Vagina (tissue), 2 donors: Measurements from ENCODE around the gene C17orf107. TPM values are rescaled to one million over a fixed set of nuclear protein-coding genes. Genes with fewer than 3 reads are reported as not detected.
"Not testable (repeated sequence)": the region's sequence is repeated elsewhere in the genome, so short reads cannot be mapped to it uniquely, and the experiment has no call there.

Experiments
- DNase-seq, 2 donors: peaks; one replicate each; pipeline ENCODE4 v3.0.0-alpha.2; 2017; ENCODE audit errors: extremely low spot score in 2 of 2
- H3K27ac ChIP-seq: fragments of 200-600 bp; sonication (generic); one replicate; pipeline ENCODE4 v1.5.1; 2019
- H3K27me3 ChIP-seq: fragments of 200-600 bp; sonication (generic); one replicate; pipeline ENCODE4 v1.5.1; 2019
- H3K36me3 ChIP-seq, 2 donors: fragments of 200-600 bp; sonication (generic); one replicate each; pipeline ENCODE4 v1.5.1; 2017 to 2019
- H3K4me1 ChIP-seq: fragments of 200-600 bp; sonication (generic); one replicate; pipeline ENCODE4 v1.5.1; 2019
- H3K4me3 ChIP-seq, 2 donors: fragments of 200-600 bp; sonication (generic); 1 replicate in 1 of 2; 2 replicates in 1 of 2; pipeline ENCODE4 v1.5.1; 2016 to 2019
- H3K9me3 ChIP-seq: fragments of 200-600 bp; sonication (generic); one replicate; pipeline ENCODE4 v1.5.1; 2019
- POLR2A ChIP-seq, 2 donors: fragments of 450-650 bp; IDR thresholded peaks; one replicate each; pipeline ENCODE4 v1.6.1; 2017; ENCODE audit warnings: antibody characterized with exemption in 2 of 2, mild to moderate bottlenecking in 2 of 2, moderate library complexity in 2 of 2
- POLR2AphosphoS5 ChIP-seq, 2 donors: sonication (generic); formaldehyde crosslinking; IDR thresholded peaks; one replicate each; pipeline ENCODE4 v1.9.0; 2017; ENCODE audit warnings: antibody characterized with exemption in 2 of 2, mild to moderate bottlenecking in 2 of 2, low read depth in 1 of 2; ENCODE audit not compliant: insufficient read depth in 1 of 2
- intact Hi-C: fragments of 100-400 bp; cut with DNase I; formaldehyde crosslinking; loops from one replicate; pipeline ENCODE4 v1.15.1; 2023
- total RNA-seq: library from RNA; depleted of rRNA; stranded (reverse); fragments of >200 nt; gene quantifications from one replicate; pipeline ENCODE4 v1.2.3, GENCODE V29; 2016
- TF ChIP-seq, protein P1 (sequence below), 3 experiments: fragments of 450-650 bp in 2 of 3; fragments of 200-600 bp in 1 of 3; sonication (generic) in 1 of 3; IDR thresholded peaks; one replicate each; pipeline ENCODE4 v1.5.1; 2017 to 2019; ENCODE audit warnings: antibody characterized with exemption in 3 of 3, mild to moderate bottlenecking in 2 of 3, moderate library complexity in 2 of 3

C17orf107 gene
- total RNA-seq, 1 donor from 2014 or later: 1.7 TPM

DNA sequence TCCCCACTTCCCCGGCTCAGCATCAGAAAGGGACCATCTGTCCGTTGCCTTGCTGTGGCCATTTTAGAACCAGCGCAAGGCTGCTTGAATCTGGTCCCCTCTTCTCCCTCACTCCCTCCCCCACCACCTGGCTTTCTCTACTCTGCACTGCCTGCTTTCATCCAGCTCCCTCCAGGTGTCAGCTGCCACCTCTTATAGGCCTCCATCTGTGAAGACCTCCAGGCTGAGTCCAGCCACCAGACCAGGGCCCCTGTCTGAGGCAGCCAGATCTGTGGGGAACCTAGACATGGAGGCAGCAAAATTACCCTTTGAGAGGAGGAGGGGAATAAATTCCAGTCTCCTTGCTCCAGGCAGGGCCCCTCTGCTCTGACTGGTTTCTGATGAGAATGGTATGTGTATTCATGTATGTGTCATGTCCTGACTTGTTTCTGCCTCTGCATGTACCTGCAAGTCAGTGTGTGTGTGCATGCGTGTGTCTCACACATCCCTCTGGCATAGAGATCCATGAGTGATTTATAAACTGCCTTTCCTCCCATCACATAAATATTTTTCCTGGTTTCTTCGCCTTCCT, 45.1 kb upstream of the C17orf107 start:
- Histone ChIP-seq H3K27me3 (no peaks in the 10 kb centered on the region), H3K27ac (peak overlapping the region; percentile 73), H3K9me3 (no peaks in the 10 kb centered on the region), H3K4me1 (peaks cover 73% of the 10 kb centered on the region), H3K36me3 (no peaks in the 10 kb centered on the region), H3K4me3 (no peak overlapping the region)
- DNase-seq: no peak
- TF ChIP-seq, protein P1, sequence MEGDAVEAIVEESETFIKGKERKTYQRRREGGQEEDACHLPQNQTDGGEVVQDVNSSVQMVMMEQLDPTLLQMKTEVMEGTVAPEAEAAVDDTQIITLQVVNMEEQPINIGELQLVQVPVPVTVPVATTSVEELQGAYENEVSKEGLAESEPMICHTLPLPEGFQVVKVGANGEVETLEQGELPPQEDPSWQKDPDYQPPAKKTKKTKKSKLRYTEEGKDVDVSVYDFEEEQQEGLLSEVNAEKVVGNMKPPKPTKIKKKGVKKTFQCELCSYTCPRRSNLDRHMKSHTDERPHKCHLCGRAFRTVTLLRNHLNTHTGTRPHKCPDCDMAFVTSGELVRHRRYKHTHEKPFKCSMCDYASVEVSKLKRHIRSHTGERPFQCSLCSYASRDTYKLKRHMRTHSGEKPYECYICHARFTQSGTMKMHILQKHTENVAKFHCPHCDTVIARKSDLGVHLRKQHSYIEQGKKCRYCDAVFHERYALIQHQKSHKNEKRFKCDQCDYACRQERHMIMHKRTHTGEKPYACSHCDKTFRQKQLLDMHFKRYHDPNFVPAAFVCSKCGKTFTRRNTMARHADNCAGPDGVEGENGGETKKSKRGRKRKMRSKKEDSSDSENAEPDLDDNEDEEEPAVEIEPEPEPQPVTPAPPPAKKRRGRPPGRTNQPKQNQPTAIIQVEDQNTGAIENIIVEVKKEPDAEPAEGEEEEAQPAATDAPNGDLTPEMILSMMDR (IDR thresholded peaks at IDR 0.05): no peak
- TF ChIP-seq POLR2A (IDR thresholded peaks at IDR 0.05) (no peak), POLR2AphosphoS5 (IDR thresholded peaks at IDR 0.05; ENCODE audit: insufficient read depth in 1 of 2, low read depth in 1 of 2) (peak in 1 of 2 donors; percentile 84)
- intact Hi-C loops: no loop called here

DNA sequence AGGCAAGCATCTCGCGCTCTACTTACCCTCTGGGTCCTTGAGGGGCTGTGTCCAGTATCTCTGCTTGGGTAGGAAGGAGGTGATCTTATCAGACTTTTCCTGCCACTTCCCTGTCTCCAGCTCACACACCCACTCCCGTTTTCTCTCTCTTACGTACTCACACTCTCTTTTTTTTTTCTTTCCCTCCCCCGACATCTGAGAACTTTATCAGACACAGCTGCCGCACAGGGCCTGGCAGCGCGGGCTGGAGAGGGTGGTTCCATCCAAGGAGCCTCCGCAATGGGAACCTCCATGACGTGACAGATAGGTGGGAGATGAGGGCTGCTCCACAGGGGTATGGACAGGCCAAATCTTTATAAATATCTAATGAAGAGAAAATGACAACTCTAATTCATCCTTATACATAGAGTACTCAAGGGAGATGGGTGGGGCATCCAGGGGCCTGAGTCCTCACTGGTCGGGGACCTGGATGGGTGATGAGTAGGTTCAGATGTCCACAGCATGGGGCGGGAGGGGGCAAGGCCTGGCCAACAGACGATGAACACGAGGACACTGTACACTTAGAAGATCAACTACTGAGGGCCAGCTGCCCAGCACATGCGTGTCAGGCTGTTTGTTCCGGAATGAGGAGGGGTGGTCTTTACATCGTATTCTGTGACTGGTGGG, 42.9 kb upstream of the C17orf107 start:
- no peak overlapping the region for H3K27ac ChIP-seq

DNA sequence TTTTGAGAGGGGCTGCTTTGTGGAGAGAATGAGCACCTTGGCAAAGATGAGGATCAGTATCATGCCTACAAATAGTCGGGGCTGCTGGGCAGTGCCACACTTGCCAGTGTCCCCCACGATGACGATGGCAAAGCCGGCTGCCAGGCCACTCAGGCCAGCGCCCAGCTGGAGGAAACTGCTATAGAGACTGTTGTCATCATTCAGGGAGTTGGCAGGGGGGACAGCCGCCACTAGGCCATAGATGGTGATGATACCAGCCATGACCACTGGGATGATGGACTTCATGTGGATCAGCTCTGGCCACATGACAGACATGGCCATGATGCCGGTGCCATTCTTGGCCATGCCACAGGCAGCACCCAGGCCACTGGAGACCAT, 42.4 kb upstream of the C17orf107 start:
- no peak for TF ChIP-seq POLR2A (IDR thresholded peaks at IDR 0.05)
- TF ChIP-seq, protein P1 (IDR thresholded peaks at IDR 0.05): no peak
- no peak for TF ChIP-seq POLR2AphosphoS5 (IDR thresholded peaks at IDR 0.05; ENCODE audit: insufficient read depth in 1 of 2, low read depth in 1 of 2)
- Histone ChIP-seq H3K27me3 (no peaks in the 10 kb centered on the region), H3K9me3 (no peaks in the 10 kb centered on the region), H3K4me1 (peaks cover 76% of the 10 kb centered on the region), H3K27ac (no peak overlapping the region), H3K36me3 (peaks cover 0 to 7% of the 10 kb centered on the region in 2 donors), H3K4me3 (no peak overlapping the region)
- intact Hi-C loops: no loop called here
- no peak for DNase-seq

More for the DNA sequence above, 42.9 kb upstream of the C17orf107 start:
- DNase-seq: no peak
- peaks cover 74% of the 10 kb centered on the region for H3K4me1 ChIP-seq
- TF ChIP-seq POLR2A (IDR thresholded peaks at IDR 0.05) (no peak), POLR2AphosphoS5 (IDR thresholded peaks at IDR 0.05; ENCODE audit: insufficient read depth in 1 of 2, low read depth in 1 of 2) (no peak)
- TF ChIP-seq, protein P1 (IDR thresholded peaks at IDR 0.05): no peak
- H3K36me3 ChIP-seq: peaks cover 0 to 1% of the 10 kb centered on the region in 2 donors
- intact Hi-C loops: no loop called here
- H3K27me3 ChIP-seq: no peaks in the 10 kb centered on the region
- H3K4me3 ChIP-seq: no peak overlapping the region
- no peaks in the 10 kb centered on the region for H3K9me3 ChIP-seq

DNA sequence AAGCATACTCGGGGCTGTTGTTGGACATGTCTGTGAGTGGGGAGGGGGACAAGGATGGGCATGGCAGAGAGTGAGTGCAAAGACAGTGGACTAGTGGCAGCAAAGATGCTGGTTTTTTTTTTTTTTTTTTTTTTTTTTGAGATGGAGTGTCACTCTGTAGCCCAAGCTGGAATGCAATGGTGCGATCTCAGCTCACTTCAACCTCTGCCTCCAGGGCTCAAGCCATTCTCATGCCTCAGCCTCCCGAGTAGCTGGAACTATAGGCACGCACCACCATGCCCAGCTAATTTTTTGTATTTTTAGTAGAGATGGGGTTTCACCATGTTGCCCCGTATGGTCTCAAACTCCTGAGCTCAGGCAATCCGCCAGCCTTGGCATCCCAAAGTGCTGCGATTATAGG, 42.0 kb upstream of the C17orf107 start:
- intact Hi-C loops, H3K36me3 ChIP-seq, H3K27me3 ChIP-seq, H3K9me3 ChIP-seq, H3K4me3 ChIP-seq, DNase-seq, H3K27ac ChIP-seq: not testable (repeated sequence)
- peaks cover 80% of the 10 kb centered on the region for H3K4me1 ChIP-seq

DNA sequence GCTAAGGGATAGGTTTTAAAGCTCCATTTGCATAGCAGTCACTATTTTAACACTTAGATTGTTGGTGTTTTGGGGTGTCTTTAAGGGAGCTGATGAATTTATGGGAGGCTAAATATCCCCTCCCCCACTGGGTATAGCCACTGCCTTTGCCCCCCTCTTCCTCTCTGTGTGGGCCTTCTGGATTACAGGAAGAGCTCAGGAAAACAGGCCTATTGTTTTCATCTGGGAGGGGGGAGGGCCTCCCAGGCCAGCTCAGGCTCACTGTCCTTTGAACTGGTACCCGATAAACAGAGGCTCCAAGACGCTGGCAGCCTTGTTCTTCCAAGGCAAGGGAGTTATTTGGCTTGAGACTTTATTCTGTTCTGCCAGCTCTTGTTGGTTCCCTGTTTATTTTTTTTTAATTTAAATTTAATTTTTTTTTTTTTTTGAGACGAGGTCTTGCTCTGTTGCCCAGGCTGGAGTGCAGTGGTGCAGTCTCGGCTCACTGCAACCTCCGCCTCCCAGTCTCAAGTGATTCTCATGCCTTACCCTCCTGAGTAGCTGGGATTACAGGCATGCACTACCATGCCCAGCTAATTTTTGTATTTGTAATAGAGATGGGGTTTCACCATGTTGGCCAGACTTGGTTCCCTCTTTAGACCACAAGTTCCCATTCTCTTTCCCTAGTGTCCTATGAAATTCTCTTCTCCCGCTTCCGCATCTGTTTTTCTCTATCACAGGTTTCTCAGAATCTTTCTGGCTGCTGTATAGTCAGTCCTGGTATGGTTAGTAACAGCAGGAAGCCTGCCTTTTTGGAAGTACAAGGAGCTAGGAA, 41.1 kb upstream of the C17orf107 start:
- no peaks in the 10 kb centered on the region for H3K27me3 ChIP-seq
- H3K4me3 ChIP-seq: no peak overlapping the region
- H3K36me3 ChIP-seq: peaks cover 0 to 7% of the 10 kb centered on the region in 2 donors
- TF ChIP-seq, protein P1 (IDR thresholded peaks at IDR 0.05): no peak
- TF ChIP-seq POLR2AphosphoS5 (IDR thresholded peaks at IDR 0.05; ENCODE audit: insufficient read depth in 1 of 2, low read depth in 1 of 2) (no peak), POLR2A (IDR thresholded peaks at IDR 0.05) (no peak)
- H3K9me3 ChIP-seq: no peaks in the 10 kb centered on the region
- DNase-seq: no peak
- intact Hi-C loops: no loop called here
- peak overlapping the region; percentile 60 for H3K27ac ChIP-seq
- peaks cover 89% of the 10 kb centered on the region for H3K4me1 ChIP-seq
